Vagina (tissue), 2 donors: ENCODE results near the gene IL17RA.

Source experiments
- POLR2A ChIP-seq, 2 donors: fragments of 450-650 bp; IDR thresholded peaks; one replicate each; pipeline ENCODE4 v1.6.1; 2017; ENCODE audit warnings: antibody characterized with exemption in 2 of 2, mild to moderate bottlenecking in 2 of 2, moderate library complexity in 2 of 2
- POLR2AphosphoS5 ChIP-seq, 2 donors: sonication (generic); formaldehyde crosslinking; IDR thresholded peaks; one replicate each; pipeline ENCODE4 v1.9.0; 2017; ENCODE audit warnings: antibody characterized with exemption in 2 of 2, mild to moderate bottlenecking in 2 of 2, low read depth in 1 of 2; ENCODE audit not compliant: insufficient read depth in 1 of 2
- TF ChIP-seq, protein P1 (sequence below), 3 experiments: fragments of 450-650 bp in 2 of 3; fragments of 200-600 bp in 1 of 3; sonication (generic) in 1 of 3; IDR thresholded peaks; one replicate each; pipeline ENCODE4 v1.5.1; 2017 to 2019; ENCODE audit warnings: antibody characterized with exemption in 3 of 3, mild to moderate bottlenecking in 2 of 3, moderate library complexity in 2 of 3

DNA sequence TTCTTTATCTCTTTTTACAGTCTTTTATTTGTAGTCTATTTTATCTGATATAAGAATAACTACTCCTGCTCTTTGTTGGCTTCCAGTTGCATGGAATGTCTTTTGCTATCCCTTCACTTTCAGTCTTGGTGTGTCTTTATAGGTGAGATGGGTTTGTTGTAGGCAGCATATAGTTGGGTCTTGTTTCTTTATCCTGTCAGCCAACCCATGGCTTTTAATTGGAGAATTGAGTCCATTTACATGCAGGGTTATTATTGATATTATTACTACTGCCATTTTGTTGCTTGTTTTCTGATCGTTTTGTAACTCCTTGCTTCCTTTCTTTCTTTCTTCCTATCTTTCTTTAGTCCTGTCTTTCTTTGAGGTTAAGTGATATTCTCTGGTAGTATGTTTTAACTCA lies 11.9 kb upstream of the IL17RA start:
- no peak for TF ChIP-seq POLR2A (IDR thresholded peaks at IDR 0.05)
- TF ChIP-seq, protein P1, sequence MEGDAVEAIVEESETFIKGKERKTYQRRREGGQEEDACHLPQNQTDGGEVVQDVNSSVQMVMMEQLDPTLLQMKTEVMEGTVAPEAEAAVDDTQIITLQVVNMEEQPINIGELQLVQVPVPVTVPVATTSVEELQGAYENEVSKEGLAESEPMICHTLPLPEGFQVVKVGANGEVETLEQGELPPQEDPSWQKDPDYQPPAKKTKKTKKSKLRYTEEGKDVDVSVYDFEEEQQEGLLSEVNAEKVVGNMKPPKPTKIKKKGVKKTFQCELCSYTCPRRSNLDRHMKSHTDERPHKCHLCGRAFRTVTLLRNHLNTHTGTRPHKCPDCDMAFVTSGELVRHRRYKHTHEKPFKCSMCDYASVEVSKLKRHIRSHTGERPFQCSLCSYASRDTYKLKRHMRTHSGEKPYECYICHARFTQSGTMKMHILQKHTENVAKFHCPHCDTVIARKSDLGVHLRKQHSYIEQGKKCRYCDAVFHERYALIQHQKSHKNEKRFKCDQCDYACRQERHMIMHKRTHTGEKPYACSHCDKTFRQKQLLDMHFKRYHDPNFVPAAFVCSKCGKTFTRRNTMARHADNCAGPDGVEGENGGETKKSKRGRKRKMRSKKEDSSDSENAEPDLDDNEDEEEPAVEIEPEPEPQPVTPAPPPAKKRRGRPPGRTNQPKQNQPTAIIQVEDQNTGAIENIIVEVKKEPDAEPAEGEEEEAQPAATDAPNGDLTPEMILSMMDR (IDR thresholded peaks at IDR 0.05): no peak
- TF ChIP-seq POLR2AphosphoS5 (IDR thresholded peaks at IDR 0.05; ENCODE audit: insufficient read depth in 1 of 2, low read depth in 1 of 2): no peak
